IPS-NIHi7 (cell line): ENCODE results near the gene CPT2.

Experiments used
- DNase-seq: peaks from one replicate; pipeline ENCODE4 v3.0.0; 2012; ENCODE audit warnings: mixed read lengths; ENCODE audit errors: extremely low spot score

The CPT2 gene

DNA sequence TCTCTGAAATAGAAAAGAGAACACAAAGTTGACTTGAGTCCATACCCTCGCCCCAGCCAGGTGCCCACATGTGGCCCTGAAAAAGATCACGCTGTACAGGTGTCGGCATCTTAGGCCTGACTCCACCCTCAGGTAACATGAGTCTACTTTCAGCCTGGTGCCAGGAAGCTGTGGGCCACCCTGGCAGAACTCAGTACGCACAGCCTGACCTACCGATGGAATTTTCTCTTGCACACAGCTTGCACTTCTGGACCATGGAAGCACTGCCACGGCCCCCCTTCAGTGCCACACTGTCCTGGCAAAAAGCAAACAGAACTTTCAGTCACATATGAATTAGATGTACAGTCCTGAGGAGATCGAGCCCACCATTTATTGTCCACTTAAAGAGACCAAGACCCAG, 21.6 kb downstream of the CPT2 start:
- DNase-seq: no peak

GRCh38 chr1:53219711-53220110, 23.1 kb downstream of the CPT2 start:
- DNase-seq: no peak

GRCh38 chr1:53220171-53220961, 23.7 kb downstream of the CPT2 start, which contains the start of gene CZIB:
Gene CZIB, minus strand, starts transcription at chr1:53220634. Its CDS starts 59 bp downstream, at chr1:53220575.
- peak; percentile 97 for DNase-seq

DNA sequence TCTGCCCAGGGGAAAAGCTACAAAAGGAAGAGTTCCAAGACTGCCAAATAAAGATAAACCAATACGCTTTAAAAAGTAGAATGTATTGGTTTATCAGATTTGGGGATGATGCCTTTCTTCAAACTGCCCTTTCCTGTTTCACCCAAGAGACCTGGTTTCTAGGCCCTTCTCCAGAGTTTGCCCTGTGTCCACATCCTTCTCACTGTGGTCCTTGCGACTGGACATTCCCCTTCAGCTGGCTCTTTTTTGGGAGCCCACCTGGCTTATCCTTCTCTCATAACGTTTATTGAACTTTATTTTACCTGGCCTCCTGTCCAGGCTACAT, 24.3 kb downstream of the CPT2 start:
- DNase-seq: no peak

GRCh38 chr1:53237638-53238037, 41.0 kb downstream of the CPT2 start:
- DNase-seq: no peak

DNA sequence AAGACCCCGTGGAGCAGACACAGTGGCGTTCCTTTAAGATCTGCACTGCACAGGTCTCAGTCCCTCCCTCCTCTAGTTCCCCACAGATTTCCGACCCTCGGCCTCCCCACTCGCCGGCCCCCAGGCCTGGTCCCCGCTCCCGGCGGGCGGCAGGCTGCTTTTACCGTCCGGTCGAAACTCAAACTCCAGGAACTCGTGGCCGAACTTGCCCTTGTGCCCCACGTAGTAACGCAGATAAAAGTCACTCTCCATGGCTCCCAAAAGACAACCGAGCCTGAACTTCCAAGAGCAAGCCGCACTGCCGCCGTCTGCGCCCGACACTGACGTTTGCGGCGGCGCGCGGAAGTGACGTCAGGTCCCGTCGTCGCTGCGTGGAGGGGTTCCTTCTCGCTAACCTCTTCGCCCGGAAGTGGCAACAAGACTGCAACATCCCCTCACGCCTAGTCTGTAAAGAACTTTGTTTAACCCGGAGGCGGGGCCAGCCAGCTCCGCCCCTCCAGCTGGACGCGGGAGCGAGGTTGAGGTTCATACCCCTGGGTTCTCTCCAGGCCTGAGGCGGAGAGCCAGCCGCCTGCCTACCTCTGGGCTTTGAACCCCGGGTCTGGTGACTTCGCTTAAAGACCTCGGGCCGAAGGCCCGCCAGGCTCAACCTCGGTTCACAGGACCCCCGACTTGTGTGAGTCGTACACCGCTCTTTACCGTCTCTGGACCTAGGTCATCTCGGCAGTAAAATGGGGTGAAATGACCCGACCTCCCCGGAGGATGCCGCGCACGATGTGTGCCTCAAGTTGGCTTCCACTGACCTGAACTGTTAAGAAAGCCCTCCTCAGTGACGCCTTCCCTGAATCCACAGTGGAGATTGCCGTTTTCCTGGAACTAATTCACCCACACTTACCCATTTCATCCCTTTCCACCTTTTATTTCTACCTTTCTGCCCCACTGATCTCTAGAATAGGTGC, 41.9 kb downstream of the CPT2 start, which contains the start of gene MAGOH:
Gene MAGOH, minus strand, starts transcription at position 322 of the 959 bp plus-strand sequence. Its CDS starts 70 bp downstream, at position 252.
- DNase-seq: peak; percentile 100

GRCh38 chr1:53241828-53242227, 45.2 kb downstream of the CPT2 start:
- DNase-seq: no peak

DNA sequence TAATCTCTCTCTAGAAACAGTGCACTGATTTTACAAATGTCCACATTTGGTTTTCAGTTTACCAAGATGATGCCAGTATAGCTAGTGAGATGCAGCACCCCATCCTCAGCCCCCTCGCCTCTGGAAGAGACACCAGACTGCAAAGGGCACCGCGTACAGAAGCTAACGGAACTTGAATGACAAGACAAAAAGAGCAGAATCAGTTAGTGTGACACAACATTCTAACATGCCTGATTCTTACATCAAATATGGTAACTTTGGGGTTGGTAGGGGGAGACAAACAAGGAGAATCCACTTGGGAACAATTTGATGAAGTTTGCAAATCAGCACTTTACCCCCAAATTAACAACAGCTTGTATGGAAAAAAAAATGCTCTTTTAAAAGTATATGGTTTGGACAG, 45.8 kb downstream of the CPT2 start:
- no peak for DNase-seq

DNA sequence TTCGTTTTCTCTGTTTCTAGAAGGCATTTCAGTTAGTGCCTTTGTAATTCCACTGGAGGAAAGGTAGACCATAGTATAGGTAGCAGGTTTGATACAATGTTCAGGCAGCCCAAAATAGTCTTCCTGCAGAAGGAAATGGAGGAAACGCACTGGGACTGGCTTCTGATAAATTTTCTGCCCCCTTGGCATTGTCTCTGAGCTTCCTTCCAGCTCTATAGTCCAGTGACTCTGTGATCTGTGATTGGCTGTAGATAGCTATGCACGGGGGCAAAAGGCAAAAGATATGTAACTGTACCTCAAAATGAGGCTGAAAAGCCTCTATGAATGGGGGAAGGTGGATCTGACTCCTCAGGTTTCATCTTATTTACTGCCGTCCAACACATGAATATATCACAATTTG, 47.5 kb downstream of the CPT2 start:
- DNase-seq: no peak

DNA sequence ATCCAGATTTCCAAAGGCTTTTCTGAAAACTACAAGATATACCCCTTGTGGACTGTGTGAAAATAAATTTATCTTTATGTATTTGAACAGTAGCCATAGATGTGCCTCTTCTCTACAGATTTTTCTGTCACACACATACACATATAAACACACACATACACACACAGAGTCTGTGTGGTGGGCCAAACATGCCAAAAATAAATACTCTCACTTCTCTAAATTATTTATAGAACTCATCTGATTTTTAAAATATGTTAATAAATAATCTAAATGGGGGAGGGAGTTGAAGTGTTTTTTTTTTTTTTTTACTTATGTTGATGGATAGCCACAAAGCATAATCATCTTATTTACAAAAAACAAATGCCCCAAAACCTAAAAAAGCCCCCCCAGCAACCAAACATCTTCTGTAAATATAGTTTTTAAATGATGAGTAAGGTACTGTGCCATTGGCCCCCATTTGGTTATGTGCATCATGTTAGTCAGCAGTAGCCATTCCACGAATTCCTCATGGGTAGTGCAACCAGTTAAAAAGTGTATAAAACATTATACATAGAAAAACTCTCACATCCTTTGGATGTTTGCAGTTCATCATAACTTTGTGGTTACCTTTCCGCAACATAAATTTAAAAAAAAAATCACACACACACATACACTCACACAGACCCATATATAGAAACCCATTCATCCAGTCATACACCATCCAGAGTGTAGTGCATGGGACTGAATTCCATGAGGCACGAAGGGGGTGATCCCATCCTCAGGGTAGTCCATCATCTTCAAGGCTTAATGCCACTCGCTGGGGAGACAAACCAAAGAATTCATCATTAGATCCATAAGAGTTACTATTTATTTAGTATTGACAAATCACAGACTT, 49.9 kb downstream of the CPT2 start:
- no peak for DNase-seq

DNA sequence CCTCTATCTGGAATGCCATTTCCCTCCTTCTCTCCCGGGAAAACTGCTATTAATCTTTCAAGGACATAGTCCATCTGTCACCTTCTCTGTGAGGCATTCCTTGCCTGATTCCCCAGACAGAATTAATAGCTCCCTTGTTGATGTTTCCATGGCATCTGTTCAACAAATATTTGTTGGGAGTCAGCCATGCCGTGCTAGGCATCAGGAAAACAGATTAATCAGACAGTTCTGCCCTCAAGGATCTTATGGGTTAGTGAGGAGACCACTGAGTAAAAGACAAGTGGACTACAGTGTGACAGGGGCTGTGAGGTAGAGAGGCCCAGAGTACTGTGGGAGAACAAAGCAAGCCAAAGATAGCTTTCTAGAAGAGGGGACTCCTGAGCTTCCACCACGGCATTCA, 53.1 kb downstream of the CPT2 start:
- DNase-seq: no peak

- DNase-seq: no peak
Measured at GRCh38 chr1:53250325-53250724, 53.7 kb downstream of the CPT2 start.

DNA sequence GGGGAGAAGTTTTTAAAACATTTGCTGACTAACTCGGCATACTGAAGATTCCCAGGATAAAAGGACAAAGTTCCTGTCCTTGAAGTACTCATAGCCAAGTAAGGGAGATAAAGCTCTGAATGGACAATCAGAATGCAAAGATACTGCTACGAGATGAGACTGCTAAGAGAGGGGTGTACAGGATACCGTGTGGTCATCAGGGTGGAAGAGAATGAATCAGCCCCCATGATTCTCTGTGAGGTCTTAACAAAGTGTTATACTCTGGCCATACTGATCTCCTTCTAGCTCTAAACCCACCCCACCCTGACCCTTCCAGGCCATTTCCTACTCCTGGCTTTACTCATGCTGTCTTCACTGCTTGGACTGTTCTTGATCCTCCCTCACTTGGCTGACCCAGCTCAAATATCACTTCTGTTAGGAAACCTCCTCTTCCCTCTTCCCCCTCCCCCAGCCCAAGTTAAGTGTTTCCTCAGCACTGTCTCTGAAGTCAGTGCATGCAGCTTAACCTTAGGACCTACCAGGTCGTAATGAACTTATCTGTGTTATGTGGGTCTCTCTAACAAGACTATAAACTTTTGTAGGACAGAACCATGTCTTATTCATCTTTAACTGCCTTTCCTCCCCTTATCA, 57.5 kb downstream of the CPT2 start:
- no peak for DNase-seq

GRCh38 chr1:53255031-53255430, 58.4 kb downstream of the CPT2 start:
- no peak for DNase-seq

- no peak for DNase-seq
Measured at GRCh38 chr1:53256511-53257453, 60.2 kb downstream of the CPT2 start.

DNA sequence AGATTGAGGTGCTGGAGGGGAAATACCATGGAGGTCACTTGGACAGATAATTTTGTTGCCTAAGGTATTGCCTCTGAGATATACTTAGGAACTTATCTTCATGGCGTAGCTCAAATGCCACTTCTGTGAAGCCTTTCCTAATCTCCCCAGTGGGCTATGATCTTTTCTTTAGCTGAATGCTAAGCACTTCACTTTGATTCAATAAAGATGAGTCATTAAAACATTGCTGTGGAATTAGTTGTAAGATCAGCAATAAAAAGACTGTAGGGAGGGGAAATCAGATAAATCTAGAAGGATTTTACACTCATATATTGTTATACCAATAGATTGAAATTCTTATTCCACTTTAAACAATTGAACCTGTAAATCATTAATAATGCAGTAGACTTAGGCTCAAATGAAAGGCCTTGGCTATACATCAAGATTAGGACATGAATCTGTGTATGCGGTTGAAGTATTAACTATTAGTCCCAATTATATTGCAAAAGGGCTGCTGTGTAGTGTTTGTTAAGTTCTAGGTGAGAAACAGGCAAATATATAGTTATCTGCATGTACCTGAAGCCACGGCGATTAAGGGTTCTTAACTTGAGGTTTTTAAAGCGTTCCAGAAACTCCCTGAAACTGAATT, 60.9 kb downstream of the CPT2 start:
- no peak for DNase-seq

DNA sequence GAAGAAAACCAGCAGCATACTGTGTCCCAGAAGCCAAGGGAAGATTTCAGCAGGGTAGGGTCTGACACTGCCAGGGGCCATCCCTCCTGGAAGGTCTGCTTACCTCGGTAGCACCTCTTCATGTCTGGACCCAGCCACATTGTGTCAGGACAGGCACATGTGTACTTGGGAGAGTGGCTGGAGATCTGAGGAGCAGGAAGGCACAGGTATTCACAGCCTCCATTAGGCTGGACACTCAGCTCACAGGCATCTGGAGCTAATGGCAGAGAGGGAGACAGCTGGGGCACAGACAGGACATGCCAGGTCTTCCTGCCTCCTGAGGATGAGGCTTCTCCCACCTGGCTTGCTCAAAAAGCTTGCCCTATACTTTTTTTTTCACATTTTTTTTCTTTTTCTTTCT, 61.6 kb downstream of the CPT2 start:
- DNase-seq: no peak

DNA sequence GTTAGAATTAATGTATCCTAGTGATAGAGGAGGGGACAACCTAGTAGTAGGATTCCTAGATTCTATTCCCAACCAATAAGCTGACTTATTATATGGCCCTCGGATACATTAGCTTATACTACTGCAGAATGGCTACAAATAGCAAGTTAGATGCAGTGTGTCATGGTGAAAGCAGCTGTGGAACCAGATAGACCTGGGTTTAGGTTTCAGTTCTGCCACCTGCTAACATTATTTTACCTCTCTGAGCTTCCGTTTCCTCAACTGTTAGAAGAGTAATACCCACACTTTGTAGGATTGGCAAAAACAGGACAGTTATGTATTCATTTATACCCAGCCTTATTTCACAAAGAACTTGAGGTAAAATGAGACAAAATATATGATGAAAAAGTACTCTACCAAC, 63.3 kb downstream of the CPT2 start:
- no peak for DNase-seq

GRCh38 chr1:53260631-53261247, 64.1 kb downstream of the CPT2 start:
- DNase-seq: no peak
